Testis (tissue), 2 donors: Measurements from ENCODE around the gene OAF.

Source experiments
- POLR2A ChIP-seq: fragments of 450-650 bp; IDR thresholded peaks from one replicate; pipeline ENCODE4 v1.6.1; 2017; ENCODE audit warnings: antibody characterized with exemption, mild to moderate bottlenecking, moderate library complexity
- TF ChIP-seq, protein P1 (sequence below), 3 experiments: fragments of 450-650 bp in 2 of 3; fragments of 200-600 bp in 1 of 3; sonication (generic) in 1 of 3; IDR thresholded peaks; one replicate each; pipeline ENCODE4 v1.5.1; 2016 to 2019; ENCODE audit warnings: antibody characterized with exemption in 3 of 3, mild to moderate bottlenecking in 2 of 3, moderate library complexity in 1 of 3

DNA sequence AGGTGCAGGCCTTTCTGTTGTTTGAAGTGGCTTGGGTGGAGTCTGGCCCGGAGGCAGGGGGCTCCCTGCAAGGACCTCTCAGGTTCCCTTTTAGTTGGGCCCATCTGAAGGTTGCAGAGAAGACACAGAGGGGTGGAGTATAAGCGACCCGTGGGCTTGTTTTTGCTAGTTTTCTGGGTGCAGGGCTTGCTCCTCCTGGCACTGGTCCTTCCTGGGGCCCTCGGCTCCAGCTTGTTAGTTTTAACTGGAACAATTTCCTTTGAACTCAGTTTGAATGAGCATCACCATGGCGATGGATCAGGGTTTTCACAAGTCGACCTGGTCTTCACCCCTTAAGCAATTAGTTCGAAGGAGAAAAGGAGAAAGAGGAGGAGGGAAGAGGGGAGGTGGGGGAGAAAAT lies 28.5 kb upstream of the OAF start:
- TF ChIP-seq, protein P1, sequence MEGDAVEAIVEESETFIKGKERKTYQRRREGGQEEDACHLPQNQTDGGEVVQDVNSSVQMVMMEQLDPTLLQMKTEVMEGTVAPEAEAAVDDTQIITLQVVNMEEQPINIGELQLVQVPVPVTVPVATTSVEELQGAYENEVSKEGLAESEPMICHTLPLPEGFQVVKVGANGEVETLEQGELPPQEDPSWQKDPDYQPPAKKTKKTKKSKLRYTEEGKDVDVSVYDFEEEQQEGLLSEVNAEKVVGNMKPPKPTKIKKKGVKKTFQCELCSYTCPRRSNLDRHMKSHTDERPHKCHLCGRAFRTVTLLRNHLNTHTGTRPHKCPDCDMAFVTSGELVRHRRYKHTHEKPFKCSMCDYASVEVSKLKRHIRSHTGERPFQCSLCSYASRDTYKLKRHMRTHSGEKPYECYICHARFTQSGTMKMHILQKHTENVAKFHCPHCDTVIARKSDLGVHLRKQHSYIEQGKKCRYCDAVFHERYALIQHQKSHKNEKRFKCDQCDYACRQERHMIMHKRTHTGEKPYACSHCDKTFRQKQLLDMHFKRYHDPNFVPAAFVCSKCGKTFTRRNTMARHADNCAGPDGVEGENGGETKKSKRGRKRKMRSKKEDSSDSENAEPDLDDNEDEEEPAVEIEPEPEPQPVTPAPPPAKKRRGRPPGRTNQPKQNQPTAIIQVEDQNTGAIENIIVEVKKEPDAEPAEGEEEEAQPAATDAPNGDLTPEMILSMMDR (IDR thresholded peaks at IDR 0.05) = no peak
- no peak for TF ChIP-seq POLR2A
